ENCODE measurements around the gene NFATC1.

DNA sequence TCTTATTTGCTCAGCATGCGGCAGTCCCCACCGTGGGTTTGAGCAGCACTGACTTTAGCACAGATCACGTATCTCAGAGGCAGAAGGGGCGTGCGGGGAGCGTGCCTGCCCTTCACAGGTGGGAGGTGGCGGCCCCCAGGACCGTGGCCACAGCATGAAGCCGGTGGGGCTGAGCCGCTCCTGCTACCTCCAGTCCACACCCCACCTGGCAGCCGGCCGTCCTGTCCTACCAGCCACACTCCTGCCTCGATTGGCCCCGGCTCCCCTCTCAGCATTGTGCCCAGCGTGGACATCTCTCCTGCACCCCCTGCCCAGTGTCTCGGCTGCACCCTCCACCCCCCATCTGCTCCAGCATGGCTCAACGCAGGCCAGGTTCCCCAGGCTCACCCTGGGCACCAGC, 73.6 kb downstream of the NFATC1 start:
- TF ChIP-seq, protein P1, sequence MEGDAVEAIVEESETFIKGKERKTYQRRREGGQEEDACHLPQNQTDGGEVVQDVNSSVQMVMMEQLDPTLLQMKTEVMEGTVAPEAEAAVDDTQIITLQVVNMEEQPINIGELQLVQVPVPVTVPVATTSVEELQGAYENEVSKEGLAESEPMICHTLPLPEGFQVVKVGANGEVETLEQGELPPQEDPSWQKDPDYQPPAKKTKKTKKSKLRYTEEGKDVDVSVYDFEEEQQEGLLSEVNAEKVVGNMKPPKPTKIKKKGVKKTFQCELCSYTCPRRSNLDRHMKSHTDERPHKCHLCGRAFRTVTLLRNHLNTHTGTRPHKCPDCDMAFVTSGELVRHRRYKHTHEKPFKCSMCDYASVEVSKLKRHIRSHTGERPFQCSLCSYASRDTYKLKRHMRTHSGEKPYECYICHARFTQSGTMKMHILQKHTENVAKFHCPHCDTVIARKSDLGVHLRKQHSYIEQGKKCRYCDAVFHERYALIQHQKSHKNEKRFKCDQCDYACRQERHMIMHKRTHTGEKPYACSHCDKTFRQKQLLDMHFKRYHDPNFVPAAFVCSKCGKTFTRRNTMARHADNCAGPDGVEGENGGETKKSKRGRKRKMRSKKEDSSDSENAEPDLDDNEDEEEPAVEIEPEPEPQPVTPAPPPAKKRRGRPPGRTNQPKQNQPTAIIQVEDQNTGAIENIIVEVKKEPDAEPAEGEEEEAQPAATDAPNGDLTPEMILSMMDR (IDR thresholded peaks at IDR 0.05; ENCODE audit: low read depth, low read length, poor library complexity, severe bottlenecking), result no peak
- no peak for TF ChIP-seq EZH2phosphoT487 (IDR thresholded peaks at IDR 0.05; ENCODE audit: borderline replicate concordance, low read length)
